K562 (cell line): ENCODE data around the gene GPAT3. TPM values are rescaled to one million over a fixed set of nuclear protein-coding genes. Genes with fewer than 3 reads are reported as not detected.

Source experiments
- CBX8 ChIP-seq: fragments of 200-600 bp; sonication (generic); IDR thresholded peaks from 2 replicates; pipeline ENCODE4 v1.6.1; 2012; ENCODE audit warnings: borderline replicate concordance, mixed run types, low read depth, mild to moderate bottlenecking, moderate library complexity, mixed read lengths, low read length, control low read depth, inconsistent platforms; ENCODE audit not compliant: poor library complexity, severe bottlenecking; ENCODE audit errors: extremely low read depth
- CEBPG ChIP-seq, 3 experiments: fragments of 200-800 bp in 1 of 3; sonication (Bioruptor generic) in 1 of 3; sonication (generic) in 1 of 3; formaldehyde crosslinking in 1 of 3; IDR thresholded peaks in 2 of 3; conservative IDR thresholded peaks in 1 of 3; 2 replicates each; pipeline versions ENCODE4 v1.6.1 to v1.8.0; 2016 to 2022; ENCODE audit warnings: missing compliant biosample characterization in 2 of 3, missing genetic modification characterization in 2 of 3, mild to moderate bottlenecking in 1 of 3, missing genetic modification reagents in 1 of 3
- DNMT1 ChIP-seq: fragments of 450-650 bp; IDR thresholded peaks from 2 replicates; pipeline ENCODE4 v1.6.1; 2016; ENCODE audit warnings: antibody characterized with exemption, mild to moderate bottlenecking
- HDAC2 ChIP-seq: fragments of 450-650 bp; IDR thresholded peaks from 2 replicates; pipeline ENCODE4 v1.6.1; 2016; ENCODE audit warnings: mild to moderate bottlenecking
- KLF1 ChIP-seq: fragments of 450-650 bp; IDR thresholded peaks from 2 replicates; pipeline ENCODE4 v1.6.1; 2016; ENCODE audit warnings: missing genetic modification characterization, missing compliant biosample characterization
- NRF1 ChIP-seq, 2 experiments: fragments of 450-650 bp; IDR thresholded peaks in 1 of 2; conservative IDR thresholded peaks in 1 of 2; 2 replicates each; pipeline ENCODE4 v1.6.1; 2014; ENCODE audit warnings: mild to moderate bottlenecking in 2 of 2
- PCBP2 ChIP-seq: fragments of 200-400 bp; formaldehyde crosslinking; IDR thresholded peaks from 2 replicates; pipeline ENCODE4 v1.6.1; 2018; ENCODE audit warnings: low read length, low read depth, mild to moderate bottlenecking, moderate library complexity; ENCODE audit not compliant: poor library complexity, severe bottlenecking
- PPARD ChIP-seq: fragments of 250-450 bp; sonication (Bioruptor Pico); IDR thresholded peaks from 2 replicates; pipeline ENCODE4 v1.8.0; 2022; ENCODE audit warnings: inconsistent platforms, mild to moderate bottlenecking, moderate library complexity
- PRMT5 ChIP-seq: sonication (generic); formaldehyde crosslinking; IDR thresholded peaks from 2 replicates; pipeline ENCODE4 v1.5.0; 2020; ENCODE audit warnings: missing genetic modification reagents
- ZNF408 ChIP-seq: fragments of 250-450 bp; sonication (Bioruptor Pico); IDR thresholded peaks from 2 replicates; pipeline ENCODE4 v1.4.0; 2020; ENCODE audit warnings: low read depth, mild to moderate bottlenecking, moderate library complexity
- polyA plus RNA-seq, 8 experiments: library from polyadenylated mRNA; depleted of rRNA in 4 of 8; stranded (reverse) in 5 of 8; unstranded in 3 of 8; fragments of >200 nt; fragmentation: Nextera tagmentation in 2 of 8; fragmentation: Illumina TruSeq in 1 of 8; extraction: Ambion mirVana in 2 of 8; extraction: Trizol in 1 of 8; gene quantifications; 2 replicates each; pipeline versions ENCODE4 v1.2.1 to v1.2.3, GENCODE V29; 2011 to 2014; ENCODE audit warnings: inconsistent platforms in 1 of 8, missing spikeins in 1 of 8
- total RNA-seq, 7 experiments: library from RNA; depleted of rRNA in 6 of 7; stranded (reverse); fragments of >200 nt in 6 of 7; fragmentation: Illumina TruSeq in 2 of 7; extraction: Trizol in 2 of 7; gene quantifications; 2 replicates each; pipeline versions ENCODE4 v1.2.1 to v1.2.3, GENCODE V29; 2011 to 2021; ENCODE audit warnings: low replicate concordance in 1 of 7
- TF ChIP-seq, protein P1 (sequence below), 3 experiments: IDR thresholded peaks in 2 of 3; conservative IDR thresholded peaks in 1 of 3; 2 replicates each; pipeline ENCODE4 v1.5.1; 2011 to 2012; ENCODE audit warnings: low read length in 3 of 3, mild to moderate bottlenecking in 3 of 3, control low read depth in 2 of 3, improper control_type of control experiment in 1 of 3, inconsistent platforms in 1 of 3, low read depth in 1 of 3, mixed read lengths in 1 of 3, moderate library complexity in 1 of 3; ENCODE audit not compliant: insufficient read depth in 2 of 3
- TF ChIP-seq, protein P2 (sequence below): fragments of 450-650 bp; IDR thresholded peaks from 2 replicates; pipeline ENCODE4 v1.6.1; 2016; ENCODE audit warnings: mild to moderate bottlenecking, moderate library complexity

The GPAT3 gene
- total and polyA plus RNA-seq, 9 of the 15 experiments (the other 6 are each of a cell fraction or from before 2014, with no cell fraction given): 4.1 to 16.1 (median 13.1) TPM

DNA sequence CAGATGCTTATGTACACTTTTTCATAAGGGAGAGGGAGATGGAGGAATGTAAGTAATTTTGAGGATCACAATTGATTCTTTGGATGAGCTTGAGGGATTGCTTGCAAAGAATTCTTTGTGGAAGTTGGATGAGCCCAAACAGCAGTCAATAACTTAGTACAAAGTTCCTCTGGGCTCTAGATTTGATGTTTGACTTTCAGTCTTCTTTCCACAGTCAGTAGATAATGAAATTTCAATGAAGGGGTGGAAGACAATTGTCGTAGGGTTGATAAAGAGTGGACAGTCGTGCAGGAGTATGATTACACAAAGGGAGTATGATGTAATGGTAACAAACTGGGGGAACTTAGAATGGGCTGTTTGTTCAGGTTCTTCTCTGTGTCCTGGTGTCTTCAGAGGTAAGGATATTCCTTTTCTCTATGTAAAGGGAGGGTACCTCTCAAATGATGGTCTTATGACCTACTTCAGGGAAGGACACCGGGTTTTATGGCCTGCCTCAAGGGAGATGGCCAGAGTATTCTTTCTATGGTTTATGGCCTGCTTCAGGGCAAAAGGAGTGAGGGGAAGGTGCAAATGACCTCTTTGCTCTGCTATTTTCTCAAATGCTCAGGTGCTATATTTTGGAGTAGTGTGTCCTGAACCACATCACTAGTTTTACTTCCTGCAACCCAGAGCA is 49.3 kb upstream of the GPAT3 start (continued):
- TF ChIP-seq, protein P1, sequence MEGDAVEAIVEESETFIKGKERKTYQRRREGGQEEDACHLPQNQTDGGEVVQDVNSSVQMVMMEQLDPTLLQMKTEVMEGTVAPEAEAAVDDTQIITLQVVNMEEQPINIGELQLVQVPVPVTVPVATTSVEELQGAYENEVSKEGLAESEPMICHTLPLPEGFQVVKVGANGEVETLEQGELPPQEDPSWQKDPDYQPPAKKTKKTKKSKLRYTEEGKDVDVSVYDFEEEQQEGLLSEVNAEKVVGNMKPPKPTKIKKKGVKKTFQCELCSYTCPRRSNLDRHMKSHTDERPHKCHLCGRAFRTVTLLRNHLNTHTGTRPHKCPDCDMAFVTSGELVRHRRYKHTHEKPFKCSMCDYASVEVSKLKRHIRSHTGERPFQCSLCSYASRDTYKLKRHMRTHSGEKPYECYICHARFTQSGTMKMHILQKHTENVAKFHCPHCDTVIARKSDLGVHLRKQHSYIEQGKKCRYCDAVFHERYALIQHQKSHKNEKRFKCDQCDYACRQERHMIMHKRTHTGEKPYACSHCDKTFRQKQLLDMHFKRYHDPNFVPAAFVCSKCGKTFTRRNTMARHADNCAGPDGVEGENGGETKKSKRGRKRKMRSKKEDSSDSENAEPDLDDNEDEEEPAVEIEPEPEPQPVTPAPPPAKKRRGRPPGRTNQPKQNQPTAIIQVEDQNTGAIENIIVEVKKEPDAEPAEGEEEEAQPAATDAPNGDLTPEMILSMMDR (IDR thresholded peaks at IDR 0.05 in 2 of 3, conservative IDR thresholded peaks at IDR 0.05 in 1 of 3; ENCODE audit: insufficient read depth in 2 of 3, low read depth in 1 of 3, low read length in 3 of 3): no peak
- peak; percentile 55; the same call in 1 of the 2 replicates for TF ChIP-seq CEBPG (CRISPR knock-in tag; IDR thresholded peaks at IDR 0.05)
- TF ChIP-seq CEBPG (tag; conservative IDR thresholded peaks at IDR 0.05 in 1 of 2, IDR thresholded peaks at IDR 0.05 in 1 of 2): peak; percentile 53 to 86; a peak in 3 of 4 replicates
- TF ChIP-seq PRMT5 (CRISPR knock-in tag): no peak
- no peak for TF ChIP-seq NRF1 (conservative IDR thresholded peaks at IDR 0.05 in 1 of 2, IDR thresholded peaks at IDR 0.05 in 1 of 2)
- TF ChIP-seq, protein P2, sequence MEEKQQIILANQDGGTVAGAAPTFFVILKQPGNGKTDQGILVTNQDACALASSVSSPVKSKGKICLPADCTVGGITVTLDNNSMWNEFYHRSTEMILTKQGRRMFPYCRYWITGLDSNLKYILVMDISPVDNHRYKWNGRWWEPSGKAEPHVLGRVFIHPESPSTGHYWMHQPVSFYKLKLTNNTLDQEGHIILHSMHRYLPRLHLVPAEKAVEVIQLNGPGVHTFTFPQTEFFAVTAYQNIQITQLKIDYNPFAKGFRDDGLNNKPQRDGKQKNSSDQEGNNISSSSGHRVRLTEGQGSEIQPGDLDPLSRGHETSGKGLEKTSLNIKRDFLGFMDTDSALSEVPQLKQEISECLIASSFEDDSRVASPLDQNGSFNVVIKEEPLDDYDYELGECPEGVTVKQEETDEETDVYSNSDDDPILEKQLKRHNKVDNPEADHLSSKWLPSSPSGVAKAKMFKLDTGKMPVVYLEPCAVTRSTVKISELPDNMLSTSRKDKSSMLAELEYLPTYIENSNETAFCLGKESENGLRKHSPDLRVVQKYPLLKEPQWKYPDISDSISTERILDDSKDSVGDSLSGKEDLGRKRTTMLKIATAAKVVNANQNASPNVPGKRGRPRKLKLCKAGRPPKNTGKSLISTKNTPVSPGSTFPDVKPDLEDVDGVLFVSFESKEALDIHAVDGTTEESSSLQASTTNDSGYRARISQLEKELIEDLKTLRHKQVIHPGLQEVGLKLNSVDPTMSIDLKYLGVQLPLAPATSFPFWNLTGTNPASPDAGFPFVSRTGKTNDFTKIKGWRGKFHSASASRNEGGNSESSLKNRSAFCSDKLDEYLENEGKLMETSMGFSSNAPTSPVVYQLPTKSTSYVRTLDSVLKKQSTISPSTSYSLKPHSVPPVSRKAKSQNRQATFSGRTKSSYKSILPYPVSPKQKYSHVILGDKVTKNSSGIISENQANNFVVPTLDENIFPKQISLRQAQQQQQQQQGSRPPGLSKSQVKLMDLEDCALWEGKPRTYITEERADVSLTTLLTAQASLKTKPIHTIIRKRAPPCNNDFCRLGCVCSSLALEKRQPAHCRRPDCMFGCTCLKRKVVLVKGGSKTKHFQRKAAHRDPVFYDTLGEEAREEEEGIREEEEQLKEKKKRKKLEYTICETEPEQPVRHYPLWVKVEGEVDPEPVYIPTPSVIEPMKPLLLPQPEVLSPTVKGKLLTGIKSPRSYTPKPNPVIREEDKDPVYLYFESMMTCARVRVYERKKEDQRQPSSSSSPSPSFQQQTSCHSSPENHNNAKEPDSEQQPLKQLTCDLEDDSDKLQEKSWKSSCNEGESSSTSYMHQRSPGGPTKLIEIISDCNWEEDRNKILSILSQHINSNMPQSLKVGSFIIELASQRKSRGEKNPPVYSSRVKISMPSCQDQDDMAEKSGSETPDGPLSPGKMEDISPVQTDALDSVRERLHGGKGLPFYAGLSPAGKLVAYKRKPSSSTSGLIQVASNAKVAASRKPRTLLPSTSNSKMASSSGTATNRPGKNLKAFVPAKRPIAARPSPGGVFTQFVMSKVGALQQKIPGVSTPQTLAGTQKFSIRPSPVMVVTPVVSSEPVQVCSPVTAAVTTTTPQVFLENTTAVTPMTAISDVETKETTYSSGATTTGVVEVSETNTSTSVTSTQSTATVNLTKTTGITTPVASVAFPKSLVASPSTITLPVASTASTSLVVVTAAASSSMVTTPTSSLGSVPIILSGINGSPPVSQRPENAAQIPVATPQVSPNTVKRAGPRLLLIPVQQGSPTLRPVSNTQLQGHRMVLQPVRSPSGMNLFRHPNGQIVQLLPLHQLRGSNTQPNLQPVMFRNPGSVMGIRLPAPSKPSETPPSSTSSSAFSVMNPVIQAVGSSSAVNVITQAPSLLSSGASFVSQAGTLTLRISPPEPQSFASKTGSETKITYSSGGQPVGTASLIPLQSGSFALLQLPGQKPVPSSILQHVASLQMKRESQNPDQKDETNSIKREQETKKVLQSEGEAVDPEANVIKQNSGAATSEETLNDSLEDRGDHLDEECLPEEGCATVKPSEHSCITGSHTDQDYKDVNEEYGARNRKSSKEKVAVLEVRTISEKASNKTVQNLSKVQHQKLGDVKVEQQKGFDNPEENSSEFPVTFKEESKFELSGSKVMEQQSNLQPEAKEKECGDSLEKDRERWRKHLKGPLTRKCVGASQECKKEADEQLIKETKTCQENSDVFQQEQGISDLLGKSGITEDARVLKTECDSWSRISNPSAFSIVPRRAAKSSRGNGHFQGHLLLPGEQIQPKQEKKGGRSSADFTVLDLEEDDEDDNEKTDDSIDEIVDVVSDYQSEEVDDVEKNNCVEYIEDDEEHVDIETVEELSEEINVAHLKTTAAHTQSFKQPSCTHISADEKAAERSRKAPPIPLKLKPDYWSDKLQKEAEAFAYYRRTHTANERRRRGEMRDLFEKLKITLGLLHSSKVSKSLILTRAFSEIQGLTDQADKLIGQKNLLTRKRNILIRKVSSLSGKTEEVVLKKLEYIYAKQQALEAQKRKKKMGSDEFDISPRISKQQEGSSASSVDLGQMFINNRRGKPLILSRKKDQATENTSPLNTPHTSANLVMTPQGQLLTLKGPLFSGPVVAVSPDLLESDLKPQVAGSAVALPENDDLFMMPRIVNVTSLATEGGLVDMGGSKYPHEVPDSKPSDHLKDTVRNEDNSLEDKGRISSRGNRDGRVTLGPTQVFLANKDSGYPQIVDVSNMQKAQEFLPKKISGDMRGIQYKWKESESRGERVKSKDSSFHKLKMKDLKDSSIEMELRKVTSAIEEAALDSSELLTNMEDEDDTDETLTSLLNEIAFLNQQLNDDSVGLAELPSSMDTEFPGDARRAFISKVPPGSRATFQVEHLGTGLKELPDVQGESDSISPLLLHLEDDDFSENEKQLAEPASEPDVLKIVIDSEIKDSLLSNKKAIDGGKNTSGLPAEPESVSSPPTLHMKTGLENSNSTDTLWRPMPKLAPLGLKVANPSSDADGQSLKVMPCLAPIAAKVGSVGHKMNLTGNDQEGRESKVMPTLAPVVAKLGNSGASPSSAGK: no peak
- no peak for TF ChIP-seq PPARD (CRISPR knock-in tag)
- no peak for TF ChIP-seq CBX8
- no peak for TF ChIP-seq HDAC2
- TF ChIP-seq DNMT1: no peak
- TF ChIP-seq PCBP2: no peak
- TF ChIP-seq ZNF408 (CRISPR knock-in tag): no peak
- TF ChIP-seq KLF1: no peak
